Thoracic aorta (tissue), 2 donors: Measurements from ENCODE around the gene KLHL29. TPM values are rescaled to one million over a fixed set of nuclear protein-coding genes. Genes with fewer than 3 reads are reported as not detected.

Experiments used
- ATAC-seq: fragments of 150-250 bp; one replicate; pipeline ENCODE4 v1.8.0; 2017; ENCODE audit warnings: low read depth; ENCODE audit not compliant: insufficient number of reproducible peaks, low FRiP score
- DNase-seq: peaks from one replicate; pipeline ENCODE4 v3.0.0-alpha.2; 2020; ENCODE audit warnings: low spot score
- H3K27ac ChIP-seq, 2 donors: fragments of 200-600 bp; sonication (generic); 1 replicate in 1 of 2; 2 replicates in 1 of 2; pipeline ENCODE4 v1.5.1; 2016; ENCODE audit warnings: mild to moderate bottlenecking in 2 of 2, moderate library complexity in 2 of 2
- H3K27me3 ChIP-seq: fragments of 200-600 bp; sonication (generic); replicated peaks from 2 replicates; pipeline ENCODE4 v1.6.0; 2016; ENCODE audit warnings: mild to moderate bottlenecking; ENCODE audit not compliant: insufficient read depth
- H3K36me3 ChIP-seq: fragments of 200-600 bp; sonication (generic); one replicate; pipeline ENCODE4 v1.5.1; 2016
- H3K4me1 ChIP-seq, 2 donors: fragments of 200-600 bp; sonication (generic); 1 replicate in 1 of 2; 2 replicates in 1 of 2; pipeline versions ENCODE4 v1.5.1 to v1.6.0; 2016; ENCODE audit warnings: low read depth in 2 of 2, mild to moderate bottlenecking in 1 of 2; ENCODE audit not compliant: control insufficient read depth in 1 of 2
- H3K4me3 ChIP-seq: fragments of 200-600 bp; sonication (generic); 2 replicates; pipeline ENCODE4 v1.5.1; 2016; ENCODE audit warnings: mild to moderate bottlenecking
- H3K9me3 ChIP-seq: fragments of 200-600 bp; sonication (generic); 2 replicates; pipeline ENCODE4 v1.5.1; 2016
- total RNA-seq, 2 donors: library from RNA; depleted of rRNA; stranded (reverse); fragments of >200 nt; gene quantifications; one replicate each; pipeline versions ENCODE4 v1.1.0 to v1.2.3, GENCODE V29; 2016
- TF ChIP-seq, protein P1 (sequence below): fragments of 200-600 bp; sonication (generic); IDR thresholded peaks from one replicate; pipeline ENCODE4 v1.5.1; 2019; ENCODE audit warnings: antibody characterized with exemption

Gene KLHL29
- total RNA-seq, 2 donors from 2014 or later = 18.5 to 24.4 TPM

DNA sequence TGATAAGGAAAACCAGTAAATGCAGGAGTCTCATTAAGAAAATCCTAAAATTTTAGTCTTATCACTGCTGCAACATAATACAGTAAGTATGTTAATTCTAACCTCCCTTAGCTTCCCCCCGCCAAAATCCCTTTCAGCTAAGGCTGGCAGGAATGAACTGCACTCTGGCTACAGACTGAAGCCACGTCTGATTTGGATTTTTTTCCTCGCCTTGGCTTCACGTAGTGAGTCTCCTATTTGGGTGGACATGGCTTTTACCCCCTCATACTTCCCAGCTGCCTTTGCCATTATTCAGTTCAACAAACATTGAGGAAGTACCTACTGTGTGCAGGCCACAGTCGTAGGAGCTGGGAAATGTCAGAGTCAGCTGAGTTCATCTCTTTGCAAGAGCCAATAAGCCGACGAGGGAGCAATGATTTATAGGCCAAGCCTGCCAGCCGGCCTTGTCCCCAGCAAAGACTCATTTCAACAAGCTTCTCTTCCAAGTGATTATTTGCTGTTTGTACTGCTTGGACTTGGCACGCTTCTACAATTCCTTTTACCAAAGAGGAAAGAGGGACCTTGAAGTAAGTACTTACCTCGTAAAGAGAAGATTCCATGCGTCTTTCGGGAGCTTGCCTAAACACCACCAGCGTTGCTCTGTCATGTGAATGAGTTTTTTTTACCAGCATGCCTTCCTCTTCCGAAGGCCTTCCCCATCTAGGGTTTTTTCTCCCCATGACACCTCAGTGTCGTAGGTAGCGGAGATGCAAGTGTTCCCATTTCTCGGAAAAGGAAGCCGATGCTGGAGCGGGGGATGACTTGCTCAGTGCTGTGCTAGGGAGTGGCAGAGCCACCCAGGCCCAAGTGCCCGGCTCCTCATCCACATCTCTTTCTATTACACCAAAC is 138.6 kb downstream of the KLHL29 start:
- TF ChIP-seq, protein P1, sequence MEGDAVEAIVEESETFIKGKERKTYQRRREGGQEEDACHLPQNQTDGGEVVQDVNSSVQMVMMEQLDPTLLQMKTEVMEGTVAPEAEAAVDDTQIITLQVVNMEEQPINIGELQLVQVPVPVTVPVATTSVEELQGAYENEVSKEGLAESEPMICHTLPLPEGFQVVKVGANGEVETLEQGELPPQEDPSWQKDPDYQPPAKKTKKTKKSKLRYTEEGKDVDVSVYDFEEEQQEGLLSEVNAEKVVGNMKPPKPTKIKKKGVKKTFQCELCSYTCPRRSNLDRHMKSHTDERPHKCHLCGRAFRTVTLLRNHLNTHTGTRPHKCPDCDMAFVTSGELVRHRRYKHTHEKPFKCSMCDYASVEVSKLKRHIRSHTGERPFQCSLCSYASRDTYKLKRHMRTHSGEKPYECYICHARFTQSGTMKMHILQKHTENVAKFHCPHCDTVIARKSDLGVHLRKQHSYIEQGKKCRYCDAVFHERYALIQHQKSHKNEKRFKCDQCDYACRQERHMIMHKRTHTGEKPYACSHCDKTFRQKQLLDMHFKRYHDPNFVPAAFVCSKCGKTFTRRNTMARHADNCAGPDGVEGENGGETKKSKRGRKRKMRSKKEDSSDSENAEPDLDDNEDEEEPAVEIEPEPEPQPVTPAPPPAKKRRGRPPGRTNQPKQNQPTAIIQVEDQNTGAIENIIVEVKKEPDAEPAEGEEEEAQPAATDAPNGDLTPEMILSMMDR = no peak
- no peaks in the 10 kb centered on the region for H3K27me3 ChIP-seq
- DNase-seq = peak; percentile 32

DNA sequence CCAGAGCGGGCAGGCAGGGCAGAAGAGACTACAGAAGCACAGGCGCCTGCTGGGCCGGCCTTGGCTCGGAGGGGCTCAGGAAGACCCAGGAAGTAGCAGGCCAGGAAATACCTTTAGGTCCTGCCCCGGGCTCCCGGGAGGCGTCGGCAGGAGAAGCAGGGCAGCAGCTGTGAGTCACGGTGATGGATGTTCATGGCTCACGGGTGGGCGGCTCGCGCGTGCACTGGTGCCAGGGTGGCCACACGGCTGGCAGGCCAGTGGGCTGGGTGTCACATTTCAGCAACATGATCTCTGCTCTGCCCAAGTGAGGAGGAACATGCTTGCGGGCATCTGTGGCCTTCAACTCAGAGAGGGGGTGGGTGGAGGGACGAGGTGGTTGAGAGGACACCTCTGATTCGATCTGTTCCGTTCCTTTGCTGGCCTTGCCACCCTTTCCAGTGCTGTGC is 139.3 kb downstream of the KLHL29 start:
- Histone ChIP-seq H3K4me3 (peak overlapping the region; percentile 59), H3K9me3 (no peaks in the 10 kb centered on the region), H3K27ac (peak overlapping the region; percentile 93 to 95), H3K4me1 (peaks cover 17 to 37% of the 10 kb centered on the region in 2 donors), H3K27me3 (no peaks in the 10 kb centered on the region), H3K36me3 (no peaks in the 10 kb centered on the region)
- DNase-seq = peak; percentile 49
- ATAC-seq = peak; percentile 72
- TF ChIP-seq, protein P1 = no peak

More for the DNA sequence above, 138.6 kb downstream of the KLHL29 start:
- ATAC-seq = peak; percentile 63
- H3K4me3 ChIP-seq = peak overlapping the region; percentile 59
- no peaks in the 10 kb centered on the region for H3K36me3 ChIP-seq
- peaks cover 17 to 43% of the 10 kb centered on the region in 2 donors for H3K4me1 ChIP-seq
- H3K27ac ChIP-seq = peak overlapping the region; percentile 93 to 95
- H3K9me3 ChIP-seq = no peaks in the 10 kb centered on the region

DNA sequence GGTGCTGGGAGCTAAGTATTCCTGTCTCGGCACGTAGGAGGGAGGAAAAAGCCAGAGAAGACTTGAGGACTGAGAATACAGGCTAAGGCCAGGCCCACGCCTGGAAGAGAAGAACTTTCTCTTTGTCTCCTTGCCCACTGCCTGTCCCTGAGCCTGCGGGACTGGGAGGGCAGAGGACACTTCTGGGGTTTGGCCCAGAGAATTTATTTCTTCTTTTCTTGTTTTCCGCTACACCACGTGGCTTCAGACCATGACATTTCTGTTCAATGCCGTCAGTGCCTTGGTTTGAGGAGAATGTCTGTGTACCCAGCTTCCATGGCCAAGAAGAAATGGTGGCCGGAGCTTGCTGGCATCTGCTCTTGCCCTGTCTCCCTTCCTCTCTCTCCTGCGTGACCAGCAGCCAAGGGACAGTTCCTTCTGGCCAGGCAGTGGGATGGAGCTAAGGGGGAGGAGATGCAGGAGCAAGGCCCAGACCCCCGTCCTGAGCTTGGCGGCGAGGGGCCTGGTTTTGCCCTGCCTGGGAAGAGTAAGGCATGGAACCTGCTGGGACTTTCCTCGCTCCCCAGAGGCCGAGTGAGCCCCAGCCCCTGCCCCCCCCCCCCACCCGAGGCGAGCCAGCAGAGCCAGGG is 140.3 kb downstream of the KLHL29 start:
- ATAC-seq (no peak), DNase-seq (no peak)
- Histone ChIP-seq H3K36me3 (no peaks in the 10 kb centered on the region), H3K27ac (peak overlapping the region; percentile 93 to 95), H3K4me1 (peaks cover 17 to 37% of the 10 kb centered on the region in 2 donors), H3K4me3 (peak overlapping the region; percentile 59), H3K9me3 (no peaks in the 10 kb centered on the region), H3K27me3 (no peaks in the 10 kb centered on the region)
- TF ChIP-seq, protein P1 = no peak

DNA sequence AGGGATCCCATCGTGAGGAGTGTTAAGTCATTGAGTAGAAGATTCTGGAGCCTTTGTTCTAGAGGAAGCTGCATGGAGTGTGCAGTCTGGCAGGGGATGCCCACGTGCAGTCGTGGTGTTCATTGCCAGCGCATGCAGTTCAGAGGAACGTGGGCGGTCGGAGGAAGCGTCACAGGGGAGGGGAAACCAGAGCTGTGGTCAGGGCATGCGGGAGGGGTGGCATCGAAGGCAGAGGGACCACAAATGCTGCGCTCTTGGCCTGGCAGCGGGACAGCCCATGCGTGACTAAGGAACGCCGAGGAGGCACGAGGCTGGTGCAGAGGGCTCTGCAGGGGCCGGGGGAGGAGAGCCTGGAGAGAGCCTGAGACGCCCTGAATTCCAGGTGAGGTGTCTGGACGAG is 141.1 kb downstream of the KLHL29 start:
- peak overlapping the region in 1 of 2 donors; percentile 95 for H3K27ac ChIP-seq
- H3K4me3 ChIP-seq = no peak overlapping the region
- H3K9me3 ChIP-seq = no peaks in the 10 kb centered on the region
- TF ChIP-seq, protein P1 = no peak
- H3K4me1 ChIP-seq = peaks cover 17 to 37% of the 10 kb centered on the region in 2 donors
- no peaks in the 10 kb centered on the region for H3K27me3 ChIP-seq
- no peaks in the 10 kb centered on the region for H3K36me3 ChIP-seq
- DNase-seq (no peak), ATAC-seq (no peak)
